Fibroblast of villous mesenchyme (primary cell): ENCODE data around the gene GAREM2. TPM values are rescaled to one million over a fixed set of nuclear protein-coding genes. Genes with fewer than 3 reads are reported as not detected.

ENCODE experiments used
- DNase-seq: peaks from one replicate; pipeline ENCODE4 v3.0.0-alpha.2; 2010; ENCODE audit warnings: low read depth
- H3K4me3 ChIP-seq: 2 replicates; pipeline ENCODE4 v1.5.1; 2011; ENCODE audit warnings: low read depth, mild to moderate bottlenecking, low read length
- total RNA-seq: library from RNA; depleted of rRNA; stranded (reverse); fragments of >200 nt; gene quantifications from 2 replicates; pipeline ENCODE4 v1.2.3, GENCODE V29; 2012
- TF ChIP-seq, protein P1 (sequence below): IDR thresholded peaks from 2 replicates; pipeline ENCODE4 v1.5.1; 2012; ENCODE audit warnings: low read depth, mild to moderate bottlenecking, low read length; ENCODE audit not compliant: insufficient read depth

The GAREM2 gene
- total RNA-seq, 1 donor, result 2.2 TPM

DNA sequence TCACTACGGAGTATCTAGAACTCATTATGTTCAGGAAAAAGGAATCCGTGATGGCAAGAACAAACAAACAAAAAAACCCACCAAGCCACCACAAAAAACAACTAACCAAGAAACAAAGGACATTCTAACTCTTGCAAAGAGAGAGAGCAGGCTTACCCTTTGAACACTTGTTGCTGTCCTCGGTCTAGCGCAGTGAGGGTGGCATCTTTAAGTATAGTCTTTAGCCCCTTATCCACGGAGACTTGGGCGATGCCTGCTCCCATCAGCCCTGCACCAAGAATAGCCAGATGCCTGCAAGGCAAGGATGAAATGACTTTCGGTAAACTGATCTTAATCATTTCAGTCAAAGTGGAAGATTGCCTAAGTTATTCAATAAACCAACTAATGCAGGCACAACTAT, 31.0 kb downstream of the GAREM2 start:
- TF ChIP-seq, protein P1, sequence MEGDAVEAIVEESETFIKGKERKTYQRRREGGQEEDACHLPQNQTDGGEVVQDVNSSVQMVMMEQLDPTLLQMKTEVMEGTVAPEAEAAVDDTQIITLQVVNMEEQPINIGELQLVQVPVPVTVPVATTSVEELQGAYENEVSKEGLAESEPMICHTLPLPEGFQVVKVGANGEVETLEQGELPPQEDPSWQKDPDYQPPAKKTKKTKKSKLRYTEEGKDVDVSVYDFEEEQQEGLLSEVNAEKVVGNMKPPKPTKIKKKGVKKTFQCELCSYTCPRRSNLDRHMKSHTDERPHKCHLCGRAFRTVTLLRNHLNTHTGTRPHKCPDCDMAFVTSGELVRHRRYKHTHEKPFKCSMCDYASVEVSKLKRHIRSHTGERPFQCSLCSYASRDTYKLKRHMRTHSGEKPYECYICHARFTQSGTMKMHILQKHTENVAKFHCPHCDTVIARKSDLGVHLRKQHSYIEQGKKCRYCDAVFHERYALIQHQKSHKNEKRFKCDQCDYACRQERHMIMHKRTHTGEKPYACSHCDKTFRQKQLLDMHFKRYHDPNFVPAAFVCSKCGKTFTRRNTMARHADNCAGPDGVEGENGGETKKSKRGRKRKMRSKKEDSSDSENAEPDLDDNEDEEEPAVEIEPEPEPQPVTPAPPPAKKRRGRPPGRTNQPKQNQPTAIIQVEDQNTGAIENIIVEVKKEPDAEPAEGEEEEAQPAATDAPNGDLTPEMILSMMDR, result no peak
- no peak for DNase-seq
- no peak overlapping the region for H3K4me3 ChIP-seq

DNA sequence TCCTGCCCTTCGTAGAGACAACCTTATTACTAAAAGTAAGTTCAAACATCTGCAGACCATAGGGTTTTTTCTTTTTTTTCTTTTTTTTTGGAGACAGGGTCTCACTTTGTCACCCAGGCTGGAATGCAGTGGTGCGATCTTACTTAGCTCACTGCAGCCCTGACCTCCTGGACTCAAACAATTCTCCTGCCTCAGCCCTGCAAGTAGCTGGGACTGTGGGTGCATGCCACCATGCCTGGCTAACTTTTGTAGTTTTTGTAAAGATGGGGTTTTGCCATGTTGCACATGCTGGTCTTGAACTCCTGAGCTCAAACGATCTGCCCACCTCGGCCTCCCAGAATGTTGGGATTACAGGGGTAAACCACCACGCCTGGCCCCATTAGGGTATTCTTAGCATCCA, 39.1 kb downstream of the GAREM2 start:
- no peak overlapping the region for H3K4me3 ChIP-seq
- no peak for DNase-seq
- TF ChIP-seq, protein P1, result no peak

DNA sequence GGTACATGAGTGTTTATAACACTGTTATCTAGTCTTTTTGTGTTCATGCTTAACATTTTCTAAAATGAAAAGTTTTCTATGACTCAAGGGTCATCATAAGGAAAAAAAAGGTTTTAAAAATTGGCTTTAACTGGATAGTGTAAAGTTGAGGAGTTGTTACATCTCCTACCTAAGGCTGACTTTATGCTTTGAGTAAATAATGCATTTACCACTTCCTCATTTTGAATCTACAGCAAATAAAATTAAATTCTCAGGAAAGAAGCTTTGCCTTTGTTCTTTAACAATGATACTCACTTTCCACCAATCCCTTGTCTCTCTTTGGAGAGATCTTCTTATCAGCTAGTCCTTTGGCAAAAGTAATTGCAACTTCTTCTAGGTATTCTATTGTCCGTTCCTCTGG, 41.9 kb downstream of the GAREM2 start:
- TF ChIP-seq, protein P1, result no peak

DNA sequence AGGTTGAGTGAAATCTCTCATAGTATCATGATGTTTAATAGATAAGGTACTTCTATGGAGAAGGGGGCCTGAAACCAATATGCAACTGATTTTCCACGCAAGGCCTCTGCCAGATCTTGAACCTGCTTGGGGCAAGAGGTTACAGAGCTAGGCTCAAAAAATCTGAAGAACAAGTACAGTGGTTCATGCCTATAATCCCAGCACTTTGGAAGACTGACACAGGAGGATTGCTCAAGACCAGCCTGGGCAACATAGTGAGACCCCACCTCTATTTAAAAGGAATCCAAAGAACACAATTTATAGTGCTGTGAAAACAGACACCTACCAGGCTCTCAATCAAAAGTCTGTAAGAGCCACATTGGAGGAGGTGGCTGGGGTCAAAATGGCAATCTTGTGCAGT, 42.9 kb downstream of the GAREM2 start:
- TF ChIP-seq, protein P1, result no peak
- no peak for DNase-seq
- no peak overlapping the region for H3K4me3 ChIP-seq

More for the DNA sequence above, 41.9 kb downstream of the GAREM2 start:
- H3K4me3 ChIP-seq, result no peak overlapping the region
- no peak for DNase-seq

DNA sequence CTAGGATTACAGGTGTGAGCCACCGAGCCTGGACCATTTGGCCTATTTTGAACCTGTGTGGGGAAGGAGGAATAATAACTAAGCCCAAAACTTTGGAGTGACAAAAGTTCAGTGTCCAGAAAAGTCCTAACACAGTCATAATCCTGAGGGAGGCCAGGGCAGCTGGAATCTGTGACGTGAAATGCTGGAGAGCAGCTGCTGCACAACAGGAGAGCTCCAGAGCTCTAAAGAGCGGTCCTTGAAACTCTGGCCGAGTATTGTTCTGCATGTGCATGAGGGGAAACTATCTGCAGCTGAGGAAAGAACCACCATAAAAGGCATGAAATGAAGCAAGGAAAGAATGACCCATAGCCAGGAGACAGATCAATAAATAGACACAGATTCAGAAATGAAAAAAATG, 43.7 kb downstream of the GAREM2 start:
- TF ChIP-seq, protein P1, result no peak
- no peak for DNase-seq
- H3K4me3 ChIP-seq, result no peak overlapping the region

DNA sequence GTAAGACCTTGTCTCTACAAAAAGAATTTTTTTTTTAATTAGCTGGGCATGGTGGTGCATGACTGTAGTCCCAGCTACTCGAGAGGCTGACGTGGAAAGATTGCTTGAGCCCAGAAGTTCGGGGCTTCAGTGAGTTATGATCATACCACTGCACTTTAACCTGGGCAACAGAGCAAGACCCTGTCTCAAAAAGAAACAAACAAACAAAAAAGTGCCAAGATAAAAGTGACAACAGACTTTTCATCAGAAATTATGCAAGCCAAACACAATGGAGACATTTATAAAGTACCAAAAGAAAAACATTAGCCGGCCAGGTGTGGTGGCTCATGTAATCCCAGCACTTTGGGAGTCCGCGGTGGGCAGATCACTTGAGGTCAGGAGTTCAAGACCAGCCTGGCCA, 44.8 kb downstream of the GAREM2 start:
- TF ChIP-seq, protein P1, result no peak
- no peak for DNase-seq
- H3K4me3 ChIP-seq, result no peak overlapping the region

DNA sequence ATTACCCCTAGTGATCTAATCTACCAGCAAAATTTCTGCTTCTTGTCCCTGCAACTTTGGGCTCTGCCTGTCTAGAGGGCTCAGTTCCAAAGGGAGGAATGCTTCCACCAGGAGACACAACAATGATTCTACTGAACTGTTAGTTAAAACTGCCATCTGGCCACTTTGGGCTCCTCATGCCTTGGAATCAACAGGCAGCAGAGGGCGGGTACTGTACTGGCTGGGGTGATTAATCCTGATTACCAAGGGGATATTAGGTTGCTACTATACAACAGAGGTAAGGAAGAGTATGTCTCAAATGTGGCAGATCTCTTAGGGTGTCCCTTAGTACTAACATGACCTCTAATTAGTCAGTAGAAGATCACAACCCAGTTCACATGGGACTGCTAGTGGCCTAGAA, 50.1 kb downstream of the GAREM2 start:
- DNase-seq, result no peak
- TF ChIP-seq, protein P1, result no peak
- no peak overlapping the region for H3K4me3 ChIP-seq
